NCI-H748 treated with DMSO at 0.1 percent for 48 hours (cell line): Measurements from ENCODE around the gene RBM22.
"Not testable (repeated sequence)": the region's sequence is repeated elsewhere in the genome, so short reads cannot be mapped to it uniquely, and the experiment has no call there.

Experiments used
- DNase-seq: peaks from one replicate; lab custom pipeline; 2025; lab: John Stamatoyannopoulos, UW

The RBM22 gene

DNA sequence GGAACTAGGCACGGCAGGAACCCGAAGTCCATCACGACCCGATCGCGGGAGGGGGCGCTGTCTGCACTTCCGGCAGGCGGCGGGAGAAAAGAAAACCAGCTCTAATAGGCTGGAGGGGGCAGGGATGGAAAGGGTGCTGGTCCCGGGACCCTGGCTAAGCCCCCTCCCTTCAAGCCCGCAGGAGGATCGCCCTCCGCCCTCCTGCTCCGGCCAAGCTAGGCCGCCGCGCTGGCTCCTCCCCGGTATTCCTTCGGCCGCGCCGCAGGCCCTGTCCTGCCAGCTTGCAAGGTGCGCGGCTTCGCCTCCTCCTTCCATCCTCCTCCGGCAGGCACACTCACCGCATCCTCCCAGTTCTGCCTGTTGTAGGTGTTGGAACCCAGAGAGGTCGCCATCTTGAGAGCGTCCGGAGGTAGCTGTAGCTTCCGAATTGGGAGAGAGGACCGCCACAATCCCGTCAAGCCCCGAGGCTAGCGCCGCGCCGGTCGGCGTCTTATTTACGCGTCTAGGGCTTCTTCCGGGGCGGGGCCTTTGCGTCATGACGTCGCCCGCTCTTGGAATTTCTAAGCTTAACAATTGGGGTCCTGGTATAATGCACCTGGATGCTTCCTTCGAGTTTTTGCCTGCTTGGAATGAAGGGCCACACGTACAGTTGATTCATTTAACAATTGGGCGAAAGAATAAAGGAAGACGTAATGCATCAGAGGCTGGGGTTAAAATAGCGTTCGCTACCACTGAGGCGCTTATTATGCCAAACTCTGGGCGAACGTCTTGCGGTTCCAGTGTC is at the start of gene RBM22:
RBM22 (minus strand) TSS at position 469 of the 784 bp plus-strand sequence; CDS start at position 392, 77 bp downstream.
- DNase-seq: peak; percentile 84

- DNase-seq: no peak
These were observed 49.6 kb upstream of the RBM22 start for GRCh38 chr5:150750469-150750868.

DNA sequence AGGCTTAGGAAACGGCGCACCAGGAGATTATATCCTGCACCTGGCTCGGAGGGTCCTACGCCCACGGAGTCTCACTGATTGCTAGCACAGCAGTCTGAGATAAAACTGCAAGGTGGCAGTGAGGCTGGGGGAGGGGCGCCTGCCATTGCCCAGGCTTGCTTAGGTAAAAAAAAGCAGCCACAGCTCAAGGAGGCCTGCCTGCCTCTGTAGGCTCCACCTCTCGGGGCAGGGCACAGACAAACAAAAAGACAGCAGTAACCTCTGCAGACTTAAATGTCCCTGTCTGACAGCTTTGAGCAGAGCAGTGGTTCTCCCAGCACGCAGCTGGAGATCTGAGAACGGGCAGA is 42.3 kb upstream of the RBM22 start:
- DNase-seq: not testable (repeated sequence)

GRCh38 chr5:150742455-150743141 is 41.7 kb upstream of the RBM22 start:
- DNase-seq: not testable (repeated sequence)

- no peak for DNase-seq
These were observed 40.1 kb upstream of the RBM22 start for GRCh38 chr5:150740992-150741391.

- DNase-seq: no peak
These were observed 38.0 kb upstream of the RBM22 start for GRCh38 chr5:150738862-150739261.

DNA sequence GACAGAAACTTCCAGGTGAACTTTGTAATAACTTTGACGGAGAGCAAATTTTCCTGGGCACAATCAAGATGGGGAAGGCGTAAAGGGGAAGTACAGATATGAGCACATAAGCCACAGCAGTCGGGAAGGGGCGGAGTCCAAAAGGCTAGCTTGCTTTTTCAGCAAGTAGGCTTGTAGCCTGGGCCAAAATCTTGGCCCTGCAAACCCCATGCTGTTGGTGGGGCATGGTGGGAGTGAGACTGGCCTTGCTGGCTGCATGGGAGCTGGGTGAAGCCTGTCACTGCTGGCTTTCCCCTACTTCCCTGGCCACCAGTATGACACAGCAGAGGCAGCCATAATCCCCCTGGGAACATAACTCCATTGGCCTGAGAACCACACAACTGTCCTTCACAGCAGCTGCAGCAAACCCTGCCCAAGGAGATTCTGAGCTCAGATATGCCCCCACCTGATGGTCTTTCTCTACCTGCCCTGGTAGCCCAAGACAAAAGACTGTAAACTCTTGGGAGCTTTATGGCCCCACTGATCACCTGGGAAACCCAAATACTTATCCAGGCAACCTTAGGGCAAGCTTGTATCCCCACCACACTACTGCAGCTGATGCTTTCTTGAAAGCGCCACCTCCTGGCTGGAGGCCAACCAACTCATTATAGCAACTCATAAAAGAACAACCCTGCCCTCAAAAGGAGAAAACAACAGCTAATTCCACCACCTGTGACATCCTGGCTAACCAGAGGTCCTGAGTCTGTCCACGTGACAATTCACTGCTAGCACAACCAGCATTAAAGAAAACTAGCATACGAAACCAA is 33.9 kb upstream of the RBM22 start:
- DNase-seq: no peak

GRCh38 chr5:150731669-150732242 is 30.9 kb upstream of the RBM22 start:
- DNase-seq: no peak

DNA sequence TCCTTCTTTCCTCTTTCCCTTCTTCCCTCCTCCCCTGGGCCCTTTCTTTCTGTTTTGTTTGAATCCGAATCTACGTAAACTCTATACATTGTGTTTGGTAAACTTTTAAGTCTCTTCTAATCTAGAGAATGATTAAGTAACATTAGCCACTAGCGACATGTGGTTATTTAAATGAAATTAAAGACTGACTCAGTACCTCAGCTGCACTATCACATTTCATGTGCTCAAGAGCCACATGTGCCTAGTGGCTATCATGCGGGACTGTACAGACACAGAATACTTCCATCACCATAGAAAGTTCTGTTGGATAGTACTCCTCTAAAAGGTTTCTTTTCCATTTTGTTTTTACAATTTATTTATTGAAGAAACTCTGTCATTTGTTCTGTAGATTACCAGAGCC is 29.0 kb upstream of the RBM22 start:
- no peak for DNase-seq

DNA sequence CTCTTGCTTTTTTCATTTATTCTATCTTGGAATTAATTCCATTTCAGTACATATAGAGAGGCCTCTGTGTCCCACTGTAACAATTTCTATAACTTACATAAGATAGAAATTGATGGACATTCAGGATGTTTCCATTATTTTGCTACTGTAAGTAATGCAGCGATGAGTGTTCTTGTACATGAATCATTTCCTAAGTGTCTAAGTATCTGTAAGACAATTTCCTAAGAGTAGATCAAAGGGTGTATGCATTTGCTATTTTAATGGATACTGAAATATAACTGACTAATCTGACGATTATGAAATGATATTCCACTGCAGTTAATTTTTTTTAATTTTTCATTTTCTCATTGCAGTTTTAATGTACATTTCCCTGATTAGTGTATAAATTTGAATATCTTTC is 23.0 kb upstream of the RBM22 start:
- no peak for DNase-seq

DNA sequence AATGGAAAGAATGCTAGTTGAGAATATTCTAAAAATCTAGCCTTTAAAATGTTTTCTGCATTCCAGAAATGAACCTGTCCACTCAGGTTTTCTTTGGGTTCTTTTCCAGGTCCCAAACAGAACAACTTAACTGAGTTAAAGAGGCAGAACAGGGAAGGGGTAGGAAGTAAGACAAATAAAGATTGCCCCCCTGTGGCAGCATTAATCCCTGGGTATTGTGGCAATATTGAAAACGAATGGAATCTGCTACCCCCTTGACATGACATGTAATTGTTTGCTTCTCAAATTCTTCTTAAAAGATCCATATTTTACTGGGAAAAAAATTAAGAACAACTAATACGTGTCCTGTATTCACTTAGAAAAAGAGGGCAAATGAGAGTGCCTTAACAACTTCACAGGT is 9.3 kb upstream of the RBM22 start:
- DNase-seq: no peak

DNA sequence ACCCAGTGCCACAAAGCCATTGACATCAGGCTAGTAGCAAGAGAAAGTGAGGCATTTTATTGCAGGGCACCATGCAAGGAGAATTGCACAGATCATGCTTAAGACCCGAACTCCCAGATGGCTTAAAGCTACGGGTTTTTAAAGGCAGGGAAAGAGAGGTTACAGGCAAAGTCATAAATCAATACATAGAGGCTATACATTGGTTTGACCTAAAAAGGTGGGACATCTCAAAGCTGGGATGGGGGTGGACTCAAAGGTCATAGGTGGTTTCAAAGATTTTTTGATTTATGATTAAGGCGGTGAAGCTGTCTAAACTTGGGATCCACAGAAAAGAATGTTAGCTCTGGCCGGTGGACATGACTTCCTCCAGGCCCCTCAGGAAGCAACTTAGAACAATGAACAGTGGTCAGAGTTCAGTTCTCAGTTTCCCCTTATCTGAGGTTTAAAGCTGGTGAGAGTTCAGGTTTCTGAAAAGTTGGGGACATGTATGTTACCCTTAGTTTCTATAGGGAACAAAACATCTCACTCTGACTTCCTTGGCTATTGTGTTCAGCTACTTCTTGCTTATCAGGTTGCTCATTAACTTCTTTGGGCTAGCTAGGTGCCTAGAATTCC is 6.0 kb upstream of the RBM22 start:
- DNase-seq: no peak

- DNase-seq: no peak
These were observed 2.9 kb upstream of the RBM22 start for GRCh38 chr5:150703762-150704161.

- DNase-seq: no peak
These were observed 642 bp downstream of the RBM22 start for GRCh38 chr5:150700246-150700593.

DNA sequence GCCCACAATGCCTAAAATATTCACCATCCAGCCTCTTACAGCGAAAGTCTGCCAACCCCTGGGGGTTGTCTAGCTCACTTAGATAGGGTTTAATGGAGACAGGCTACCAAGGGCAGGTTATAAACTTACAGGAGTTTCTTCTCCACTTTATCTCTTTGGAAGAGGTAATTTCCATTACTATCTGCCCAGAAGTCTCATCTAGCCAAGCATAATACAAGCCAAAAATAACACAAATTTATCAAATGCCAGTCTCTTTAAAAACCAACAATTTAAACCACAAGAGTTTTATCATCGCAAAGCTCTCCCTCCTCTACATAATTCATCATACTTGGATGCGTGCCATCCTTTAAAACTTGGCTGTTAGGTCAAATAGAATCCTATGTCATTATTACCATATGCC is 6.2 kb downstream of the RBM22 start:
- no peak for DNase-seq

- no peak for DNase-seq
These were observed 8.6 kb downstream of the RBM22 start for GRCh38 chr5:150692276-150692675.

DNA sequence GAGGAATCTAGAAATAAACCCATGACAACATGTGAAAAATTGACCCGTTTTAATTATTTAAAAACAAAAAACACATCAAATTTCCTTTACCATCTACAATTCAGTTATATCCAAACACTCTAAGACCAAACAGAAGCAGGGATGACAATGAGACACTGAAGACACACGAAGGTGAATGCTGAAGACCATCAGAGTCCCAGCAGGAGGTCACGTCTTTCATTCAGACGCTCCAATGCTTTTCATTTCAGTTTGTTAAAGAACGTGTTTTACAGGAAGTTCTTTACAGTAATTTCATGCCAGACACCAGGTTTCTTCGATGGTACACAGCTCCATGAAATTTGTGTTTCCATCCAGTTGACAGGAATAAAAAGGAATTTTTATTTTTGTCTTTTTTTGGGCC is 10.1 kb downstream of the RBM22 start:
- no peak for DNase-seq

DNA sequence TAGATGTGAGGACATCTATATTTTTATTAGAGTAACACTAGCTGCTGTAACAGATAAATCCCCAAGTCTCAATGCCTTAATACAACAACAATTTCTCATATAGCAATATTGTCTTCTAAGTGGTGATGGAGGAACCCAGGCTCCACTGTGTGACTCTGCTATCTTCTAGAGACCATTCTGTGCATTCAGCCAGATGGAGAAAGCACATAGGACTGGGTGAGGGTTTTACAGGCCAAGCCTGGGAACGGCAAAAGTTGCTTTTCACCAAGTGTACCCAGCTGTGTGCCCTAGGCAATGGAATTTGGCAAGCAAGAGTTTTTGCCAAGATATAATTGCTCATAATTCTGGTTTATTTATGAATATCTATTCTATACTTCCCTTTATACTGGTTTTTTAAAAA is 11.7 kb downstream of the RBM22 start:
- no peak for DNase-seq

GRCh38 chr5:150676578-150676977 is 24.3 kb downstream of the RBM22 start:
- DNase-seq: no peak

GRCh38 chr5:150675069-150675468 is 25.8 kb downstream of the RBM22 start:
- DNase-seq: no peak

DNA sequence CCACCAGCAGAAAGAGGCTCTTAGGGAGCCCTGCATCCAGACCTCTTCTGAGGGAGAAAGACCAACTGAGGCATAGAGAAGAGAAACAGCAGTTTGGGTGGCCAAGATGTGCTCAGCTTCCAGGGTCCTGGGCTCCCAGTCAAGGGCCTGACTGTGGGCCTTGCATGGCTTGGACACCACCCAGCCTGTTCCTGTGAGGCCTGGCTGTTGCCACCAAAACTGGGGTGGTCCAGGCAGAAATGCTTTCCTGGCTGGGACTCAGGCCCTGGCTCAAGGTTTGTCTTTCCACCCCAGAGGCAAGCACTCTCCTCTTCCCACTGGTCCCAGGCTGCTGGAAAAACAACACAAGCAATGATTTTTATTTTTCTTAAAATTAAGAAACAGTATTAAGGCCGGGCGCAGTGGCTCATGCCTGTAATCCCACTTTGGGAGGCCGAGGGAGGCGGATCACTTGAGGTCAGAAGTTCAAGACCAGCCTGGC is 26.5 kb downstream of the RBM22 start:
- DNase-seq: no peak

DNA sequence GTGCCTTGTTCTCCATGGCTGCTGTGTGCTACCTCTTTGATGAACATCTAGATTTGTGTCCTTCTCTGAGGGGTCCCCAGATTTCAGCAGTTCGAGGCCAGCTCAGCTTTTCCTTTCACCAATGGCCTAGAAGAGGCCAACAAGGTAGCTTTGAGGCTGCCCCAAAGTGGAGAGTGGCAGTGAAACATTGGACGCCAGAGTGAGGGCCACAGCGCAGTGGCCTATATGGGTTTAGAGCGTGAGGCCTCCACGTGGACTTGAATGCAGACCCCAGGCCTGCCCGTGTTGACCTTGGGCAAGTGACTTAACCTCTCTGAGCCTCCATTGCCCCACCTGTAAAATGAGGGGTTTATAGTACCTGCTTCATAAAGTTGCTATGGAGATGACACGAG is 28.0 kb downstream of the RBM22 start:
- no peak for DNase-seq
